Measurements from ENCODE around the gene MEGF6. TPM values are rescaled to one million over a fixed set of nuclear protein-coding genes. Genes with fewer than 3 reads are reported as not detected.

MEGF6 gene
- total and polyA plus RNA-seq, 12 donors = 1.8 to 14.1 (median 7.0) TPM

DNA sequence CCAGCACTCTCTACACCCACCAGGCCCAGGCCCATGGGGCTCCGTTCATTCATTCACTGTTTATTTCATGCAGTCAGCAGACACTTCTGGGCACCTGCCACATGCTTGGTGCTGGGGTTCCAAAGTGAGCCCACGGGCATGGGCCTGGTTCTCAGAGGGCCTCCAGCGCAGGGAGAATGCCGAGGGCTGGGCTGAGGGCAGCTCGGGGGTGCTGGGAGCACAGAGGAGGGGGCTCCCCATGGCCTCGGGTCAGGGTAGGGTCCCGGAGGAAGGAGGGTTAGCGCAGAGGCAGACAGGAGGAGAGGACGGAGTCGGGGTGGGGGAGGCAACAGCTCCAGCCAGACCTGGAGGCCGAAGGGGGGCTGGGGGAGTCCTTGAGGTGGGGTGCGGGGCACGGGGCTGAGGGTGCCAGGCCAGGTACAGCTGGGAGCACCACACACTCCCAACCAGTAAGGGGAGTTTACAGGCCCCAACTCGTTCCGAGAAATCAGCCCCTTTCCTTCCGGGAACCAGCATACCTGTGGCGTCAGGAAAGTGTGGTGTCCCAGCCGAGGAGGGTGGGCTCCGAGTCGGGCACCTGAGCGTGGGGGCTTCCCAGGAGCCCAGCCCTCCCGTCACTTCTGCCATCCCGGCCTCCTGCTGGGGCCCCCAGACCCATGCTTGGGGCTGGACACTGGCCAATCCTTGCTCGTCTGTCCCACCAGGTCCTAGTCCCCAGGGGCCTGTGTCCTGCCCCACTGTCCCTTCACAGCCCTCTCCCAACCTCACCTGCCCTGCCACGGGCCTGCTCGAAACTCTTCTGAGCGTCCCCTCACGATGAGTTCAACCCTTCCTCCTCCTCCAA lies 146.0 kb downstream of the MEGF6 start:
- TF ChIP-seq, protein P1, sequence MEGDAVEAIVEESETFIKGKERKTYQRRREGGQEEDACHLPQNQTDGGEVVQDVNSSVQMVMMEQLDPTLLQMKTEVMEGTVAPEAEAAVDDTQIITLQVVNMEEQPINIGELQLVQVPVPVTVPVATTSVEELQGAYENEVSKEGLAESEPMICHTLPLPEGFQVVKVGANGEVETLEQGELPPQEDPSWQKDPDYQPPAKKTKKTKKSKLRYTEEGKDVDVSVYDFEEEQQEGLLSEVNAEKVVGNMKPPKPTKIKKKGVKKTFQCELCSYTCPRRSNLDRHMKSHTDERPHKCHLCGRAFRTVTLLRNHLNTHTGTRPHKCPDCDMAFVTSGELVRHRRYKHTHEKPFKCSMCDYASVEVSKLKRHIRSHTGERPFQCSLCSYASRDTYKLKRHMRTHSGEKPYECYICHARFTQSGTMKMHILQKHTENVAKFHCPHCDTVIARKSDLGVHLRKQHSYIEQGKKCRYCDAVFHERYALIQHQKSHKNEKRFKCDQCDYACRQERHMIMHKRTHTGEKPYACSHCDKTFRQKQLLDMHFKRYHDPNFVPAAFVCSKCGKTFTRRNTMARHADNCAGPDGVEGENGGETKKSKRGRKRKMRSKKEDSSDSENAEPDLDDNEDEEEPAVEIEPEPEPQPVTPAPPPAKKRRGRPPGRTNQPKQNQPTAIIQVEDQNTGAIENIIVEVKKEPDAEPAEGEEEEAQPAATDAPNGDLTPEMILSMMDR (IDR thresholded peaks at IDR 0.05) = no peak
- Histone ChIP-seq H3K4me1 (peaks cover 0 to 10% (median 0%) of the 10 kb centered on the region in 9 donors), H3K9me3 (no peaks in the 10 kb centered on the region), H3K27me3 (no peaks in the 10 kb centered on the region), H3K4me3 (no peak overlapping the region), H3K36me3 (no peaks in the 10 kb centered on the region), H3K27ac (no peak overlapping the region)
- 78 to 85% methylated on average over 24 to 28 of the region's 28 CpGs for WGBS, 2 donors
- intact Hi-C loops (cut with DNase I) = no loop called here
- peak in 1 of 2 donors; percentile 9 for DNase-seq
- no peak for ATAC-seq

DNA sequence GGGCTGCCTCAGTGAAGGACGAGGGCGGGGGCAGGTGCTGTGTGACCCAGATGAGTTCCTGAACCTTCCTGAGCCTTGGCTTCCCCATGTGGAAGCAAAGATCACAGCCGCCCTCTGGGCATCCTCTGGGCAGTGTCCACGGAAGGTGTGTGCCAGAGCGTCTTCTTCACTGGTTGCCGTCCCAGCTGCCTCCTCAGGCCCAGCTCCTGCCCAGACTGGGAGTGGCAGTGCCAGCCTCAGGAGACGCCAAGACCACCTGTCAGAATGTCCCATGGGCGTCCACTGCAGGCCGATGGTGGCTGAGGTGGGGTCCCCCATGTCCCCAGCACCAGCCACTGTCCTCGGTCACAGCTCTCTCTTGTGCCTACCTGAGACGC lies 146.7 kb downstream of the MEGF6 start:
- Histone ChIP-seq H3K9me3 (no peaks in the 10 kb centered on the region), H3K27ac (no peak overlapping the region), H3K4me1 (peaks cover 0 to 17% (median 5%) of the 10 kb centered on the region in 9 donors), H3K36me3 (no peaks in the 10 kb centered on the region), H3K27me3 (no peaks in the 10 kb centered on the region), H3K4me3 (no peak overlapping the region)
- DNase-seq (peak in 1 of 2 donors; percentile 6), ATAC-seq (no peak)
- intact Hi-C loops (cut with DNase I) = no loop called here
- TF ChIP-seq, protein P1 (IDR thresholded peaks at IDR 0.05) = no peak
- WGBS, 2 donors = 88 to 93% methylated on average over 11 of the region's 11 CpGs

DNA sequence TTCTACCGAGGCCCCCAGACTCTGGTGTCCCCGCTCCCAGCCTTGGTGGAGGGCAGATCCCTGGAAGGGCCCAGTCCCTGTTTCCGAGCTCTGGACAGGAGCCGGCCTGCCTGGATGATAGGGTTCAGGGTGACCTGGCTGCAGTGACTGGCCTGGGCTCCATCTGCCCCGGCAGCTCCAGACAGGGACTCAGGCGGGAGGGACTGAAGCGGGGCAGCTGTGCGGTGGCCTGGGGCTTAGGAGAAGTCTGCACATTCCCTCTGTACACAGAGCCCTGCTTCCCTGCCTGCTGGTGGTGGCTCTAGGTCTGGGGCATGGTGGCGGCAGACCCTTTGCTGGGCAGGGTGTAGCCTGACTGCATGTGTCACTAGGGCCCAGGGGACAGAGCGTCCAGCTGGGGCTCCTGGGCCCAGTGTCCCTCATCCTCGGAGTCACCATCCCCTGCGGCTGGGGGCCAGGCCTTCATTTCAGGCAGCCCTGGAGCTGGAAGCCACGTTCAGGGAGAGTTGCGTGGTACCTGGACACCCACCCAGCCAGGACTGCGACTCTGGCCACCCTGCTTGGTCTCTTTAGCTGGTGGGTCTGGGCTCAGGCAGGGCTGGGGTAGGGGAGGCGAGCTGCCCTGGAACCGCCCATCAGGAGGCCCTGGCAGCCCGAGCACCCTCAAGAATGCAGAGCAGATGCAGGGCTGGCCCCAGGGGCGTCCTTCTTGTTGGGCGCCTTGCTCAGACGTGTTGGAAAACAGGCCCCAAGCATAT lies 147.2 kb downstream of the MEGF6 start:
- intact Hi-C loops (cut with DNase I) = no loop called here
- no peak for DNase-seq
- H3K36me3 ChIP-seq = no peaks in the 10 kb centered on the region
- peaks cover 0 to 18% (median 5%) of the 10 kb centered on the region in 9 donors for H3K4me1 ChIP-seq
- WGBS, 2 donors = 89 to 91% methylated on average over 21 of the region's 21 CpGs
- no peak overlapping the region for H3K27ac ChIP-seq
- H3K27me3 ChIP-seq = no peaks in the 10 kb centered on the region
- no peaks in the 10 kb centered on the region for H3K9me3 ChIP-seq
- no peak for ATAC-seq
- TF ChIP-seq, protein P1 (IDR thresholded peaks at IDR 0.05) = no peak
- H3K4me3 ChIP-seq = no peak overlapping the region

DNA sequence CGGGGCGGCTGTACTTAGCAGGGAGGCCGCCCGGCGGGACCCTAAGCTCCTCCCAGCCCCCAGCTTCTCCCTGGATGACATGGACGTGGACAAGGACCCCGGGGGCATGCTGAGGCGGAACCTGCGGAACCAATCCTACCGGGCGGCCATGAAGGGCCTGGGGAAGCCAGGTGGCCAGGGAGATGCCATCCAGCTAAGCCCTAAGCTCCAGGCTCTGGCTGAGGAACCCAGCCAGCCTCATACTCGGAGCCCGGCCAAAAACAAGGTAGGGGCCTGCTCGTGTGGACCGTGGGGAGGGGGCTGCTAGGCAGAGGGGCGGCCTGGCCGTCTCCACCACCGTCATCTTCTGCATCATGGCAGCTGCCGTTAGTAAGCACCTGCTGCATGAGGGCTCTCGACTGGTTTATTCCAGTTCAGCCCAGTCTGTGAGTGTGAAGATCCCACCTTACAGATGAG lies 147.9 kb downstream of the MEGF6 start:
- Histone ChIP-seq H3K36me3 (no peaks in the 10 kb centered on the region), H3K4me1 (peaks cover 0 to 21% (median 5%) of the 10 kb centered on the region in 9 donors), H3K27me3 (no peaks in the 10 kb centered on the region), H3K9me3 (no peaks in the 10 kb centered on the region), H3K27ac (no peak overlapping the region), H3K4me3 (no peak overlapping the region)
- intact Hi-C loops (cut with DNase I) = no loop called here
- DNase-seq (peak in 1 of 2 donors; percentile 5), ATAC-seq (no peak)
- 92 to 94% methylated on average over 20 of the region's 20 CpGs for WGBS, 2 donors
- TF ChIP-seq, protein P1 (IDR thresholded peaks at IDR 0.05) = no peak
